Stimulated activated CD4-positive, alpha-beta T cell treated with anti-CD3 and anti-CD28 coated beads, Interleukin-1b, Interleukin-23, amount 100 ng/mL, for 1 hour (primary cell): ENCODE results near the gene ZBED4.

Source experiments
- DNase-seq, 2 donors: peaks; one replicate each; pipeline ENCODE4 v3.0.0-alpha.2; 2020; ENCODE audit warnings: low read depth in 2 of 2

ZBED4 gene

DNA sequence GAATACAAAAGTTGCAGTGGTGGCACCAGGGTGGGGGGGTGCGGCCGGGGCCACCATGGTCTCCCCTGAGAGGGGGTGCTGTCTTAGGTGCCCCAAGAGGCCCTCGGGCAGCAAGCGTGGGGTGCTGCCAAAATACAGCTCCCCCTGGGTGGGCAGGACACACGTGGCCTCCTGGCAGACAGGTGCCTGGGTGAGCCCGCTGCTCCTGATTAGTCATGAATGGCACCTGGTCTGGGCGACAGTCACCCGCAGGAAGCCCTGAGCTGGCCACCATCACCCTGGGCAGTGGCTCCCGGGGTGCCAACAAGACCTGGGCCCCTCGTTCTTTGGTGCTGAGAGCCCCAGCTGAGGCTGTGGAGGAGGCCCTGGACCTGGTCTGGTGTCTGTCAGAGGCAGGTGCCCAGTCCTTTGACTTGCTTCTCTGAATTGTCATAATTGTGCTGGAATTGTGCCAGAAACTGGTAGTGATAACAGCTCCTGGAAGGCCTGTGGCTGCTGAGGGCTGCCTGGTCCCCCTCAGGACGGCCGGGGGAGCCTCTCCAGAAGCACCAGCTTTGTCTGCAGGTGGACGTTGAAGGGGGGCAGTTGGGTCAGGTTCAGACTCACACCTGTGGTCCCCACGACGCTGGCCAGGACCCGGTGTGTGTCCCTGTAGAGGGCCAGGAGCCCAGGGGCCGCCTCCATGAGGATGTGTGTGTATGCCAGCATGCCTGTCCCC is 49.8 kb downstream of the ZBED4 start:
- DNase-seq: no peak

- DNase-seq: no peak
Observed at GRCh38 chr22:49904040-49904369, 50.4 kb downstream of the ZBED4 start.

- DNase-seq: no peak
Observed at GRCh38 chr22:49905465-49905864, 51.8 kb downstream of the ZBED4 start.

GRCh38 chr22:49906071-49906798 is 52.6 kb downstream of the ZBED4 start:
- no peak for DNase-seq

DNA sequence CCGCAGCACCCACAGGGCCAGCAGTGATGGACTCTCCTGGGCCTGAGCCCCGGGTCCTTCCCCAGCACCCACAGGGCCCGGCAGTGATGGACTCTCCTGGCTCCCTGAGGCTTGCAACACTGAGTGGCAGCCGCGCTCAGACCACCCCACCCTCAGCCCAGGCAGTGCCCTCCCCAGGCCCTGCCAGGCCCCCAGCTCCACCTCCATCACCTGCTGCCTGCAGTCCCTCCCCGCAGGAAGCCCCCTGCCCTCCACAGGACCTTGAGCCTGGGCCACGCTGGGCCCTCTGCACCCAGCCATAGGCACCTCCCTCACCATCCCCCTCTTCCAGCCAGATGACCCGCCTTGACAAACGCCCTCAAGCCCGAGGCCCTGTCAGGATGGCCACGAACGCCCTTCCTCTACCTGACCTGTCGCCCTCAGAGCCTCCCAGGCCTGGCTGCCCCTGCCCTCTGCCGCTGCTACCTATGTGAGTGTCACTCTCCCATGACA is 53.2 kb downstream of the ZBED4 start:
- no peak for DNase-seq

DNA sequence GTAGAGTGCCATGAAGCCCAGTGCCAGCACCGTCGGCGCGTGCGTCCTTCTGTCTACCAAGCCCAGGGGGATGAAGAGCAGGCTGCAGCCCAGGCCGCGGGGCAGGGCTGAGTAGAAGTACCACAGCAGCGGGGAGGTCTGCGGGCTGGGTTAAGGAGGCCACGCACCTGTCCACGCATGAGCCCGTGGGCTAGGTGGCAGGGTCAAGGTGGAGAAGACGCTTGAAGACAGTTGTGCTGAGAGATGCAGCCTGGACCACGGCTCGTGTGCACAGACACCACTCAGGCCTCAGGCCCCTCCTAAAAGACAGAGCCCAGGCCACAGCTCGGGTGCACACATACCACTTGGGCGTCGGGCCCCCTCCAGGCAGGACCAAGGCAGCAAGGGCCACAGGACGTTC is 54.2 kb downstream of the ZBED4 start:
- no peak for DNase-seq

- DNase-seq: no peak
Observed at GRCh38 chr22:49909476-49910205, 56.0 kb downstream of the ZBED4 start.

DNA sequence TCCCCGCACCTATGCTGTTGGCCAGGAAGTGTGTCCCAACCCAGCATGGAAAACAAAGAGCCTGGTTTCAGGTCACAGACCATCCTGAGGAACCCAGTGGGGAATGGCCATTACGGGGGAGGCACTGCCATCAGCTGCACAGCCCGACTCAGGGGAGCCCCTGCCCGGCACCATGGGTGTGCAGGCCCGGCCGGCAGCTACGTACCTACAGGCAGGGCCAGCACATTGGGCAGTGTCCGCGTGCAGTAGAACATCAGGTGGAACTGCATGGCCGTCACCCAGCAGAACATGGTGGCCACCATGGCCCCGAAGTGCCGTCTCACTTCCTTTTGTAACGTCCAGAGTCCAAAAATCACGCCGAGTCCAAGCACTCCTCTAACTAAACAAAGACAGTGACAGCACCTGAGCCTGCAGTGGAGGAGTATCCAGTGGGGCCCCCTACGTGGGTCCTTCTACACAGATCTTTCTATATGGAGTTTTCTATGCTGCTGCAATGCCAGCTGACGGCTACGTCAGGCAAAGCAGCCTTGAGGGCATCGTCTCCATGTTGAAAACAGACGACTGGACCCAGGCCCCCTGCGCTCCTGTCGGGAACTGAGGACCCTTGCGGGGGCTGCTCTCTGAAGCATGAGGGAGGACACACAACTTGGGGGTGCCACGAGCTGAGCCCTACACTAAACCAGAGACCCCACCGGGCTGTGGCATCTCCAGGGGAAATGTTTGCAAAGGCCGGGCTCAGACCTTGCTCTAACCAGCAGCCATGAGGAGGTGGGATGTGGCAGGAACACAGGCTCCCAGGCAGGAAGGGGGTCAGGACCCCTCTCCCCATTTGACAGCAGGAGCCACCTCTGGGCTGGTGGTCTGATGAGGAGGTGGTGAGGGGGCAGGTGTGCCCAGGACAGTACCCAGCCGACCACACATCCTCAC is 56.8 kb downstream of the ZBED4 start:
- no peak for DNase-seq

DNA sequence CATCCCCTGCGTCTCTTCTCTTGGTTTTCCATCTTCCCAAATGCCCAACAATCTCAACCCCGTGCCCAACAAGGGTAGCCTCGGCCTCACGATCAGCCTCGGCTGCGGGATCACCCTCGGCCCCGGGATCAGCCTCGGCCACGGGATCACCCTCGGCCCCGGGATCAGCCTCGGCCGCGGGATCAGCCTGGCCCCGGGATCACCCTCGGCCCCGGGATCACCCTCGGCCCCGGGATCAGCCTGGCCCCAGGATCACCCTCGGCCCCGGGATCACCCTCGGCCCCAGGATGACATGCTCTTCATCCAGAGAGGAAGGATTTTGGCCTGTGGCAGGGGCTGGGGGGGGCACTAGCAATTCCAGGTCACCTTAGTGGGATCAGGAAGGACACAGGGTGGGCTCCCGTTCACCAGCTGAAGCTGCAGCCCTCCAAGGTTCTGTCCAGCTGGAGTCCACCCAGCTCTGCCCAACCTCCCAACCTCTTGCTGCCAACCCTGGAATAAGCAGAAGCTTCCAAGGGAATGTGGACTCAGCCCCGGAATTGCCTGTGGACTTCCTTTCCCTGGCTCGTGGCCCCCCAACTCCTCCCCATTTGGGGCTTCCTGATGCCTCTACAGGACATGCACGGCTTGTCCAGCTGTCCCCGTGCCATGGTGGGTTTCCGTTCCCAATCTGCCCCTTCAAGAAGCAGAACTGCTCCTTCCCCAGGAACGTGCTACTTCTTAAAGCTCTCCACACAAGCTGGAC is 58.4 kb downstream of the ZBED4 start:
- no peak for DNase-seq

DNA sequence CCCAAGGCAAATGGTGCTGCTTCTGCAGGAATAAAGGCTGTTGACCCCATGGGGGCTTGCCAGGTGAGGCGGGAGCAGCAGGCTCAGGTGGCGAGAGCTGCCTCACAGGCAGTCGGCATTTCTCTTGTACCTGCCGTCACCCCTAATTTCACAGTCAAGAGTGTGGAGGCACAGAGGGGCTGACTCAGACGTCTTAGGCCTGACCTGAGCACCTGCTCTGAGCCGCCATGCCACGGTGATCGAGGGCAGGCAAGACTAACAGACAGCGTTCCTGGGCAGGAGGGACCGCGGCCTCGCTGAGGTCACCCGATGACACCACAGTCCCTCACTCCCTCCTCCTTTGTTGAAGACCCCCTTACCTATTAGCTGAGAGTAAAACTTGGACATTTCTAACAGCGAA is 59.4 kb downstream of the ZBED4 start:
- no peak for DNase-seq

- DNase-seq: no peak
Observed at GRCh38 chr22:49913446-49913845, 59.8 kb downstream of the ZBED4 start.

- DNase-seq: no peak
Observed at GRCh38 chr22:49914256-49914655, 60.6 kb downstream of the ZBED4 start.

GRCh38 chr22:49915610-49916009 is 62.0 kb downstream of the ZBED4 start:
- DNase-seq: no peak

- no peak for DNase-seq
Observed at GRCh38 chr22:49916831-49917230, 63.2 kb downstream of the ZBED4 start.

- DNase-seq: peak; percentile 92 to 94
Observed at GRCh38 chr22:49917974-49918910, 64.6 kb downstream of the ZBED4 start, which contains the start of the genes ALG12 and CRELD2. TSS of gene ALG12 (minus strand) at chr22:49918438. CDS start at chr22:49913765, 4,673 bp downstream. TSS of gene CRELD2 (plus strand) at chr22:49918634. CDS start at chr22:49918770, 136 bp downstream.

- DNase-seq: no peak
Observed at GRCh38 chr22:49918911-49919881, 65.6 kb downstream of the ZBED4 start.

GRCh38 chr22:49920859-49921258 is 67.2 kb downstream of the ZBED4 start:
- DNase-seq: no peak
